OCI-LY7 (cell line): ENCODE results near the gene PRR23B. TPM values are rescaled to one million over a fixed set of nuclear protein-coding genes. Genes with fewer than 3 reads are reported as not detected.

Experiments used
- BruUV-seq: library from RNA; stranded (reverse); fragments of 400-500 nt; replicated peaks from 2 replicates; lab custom pipeline; 2021; lab: Mats Ljungman, UMichigan
- CTCF ChIA-PET: fragments of 300-600 bp; sonication (Branson Sonifier 250); formaldehyde crosslinking; loops from one replicate; lab custom pipeline; 2022; ENCODE audit warnings: antibody characterized with exemption; ENCODE audit not compliant: unreplicated experiment; lab: Charles Lee
- POLR2A ChIA-PET: fragments of 300-600 bp; sonication (Branson Sonifier 250); formaldehyde crosslinking; loops from one replicate; lab custom pipeline; 2022; ENCODE audit warnings: antibody characterized with exemption; lab: Charles Lee
- DNase-seq: peaks from one replicate; pipeline ENCODE4 v3.0.0-alpha.2; 2015; ENCODE audit warnings: low spot score
- H2AFZ ChIP-seq: fragments of 200-600 bp; sonication (generic), shearing (Covaris generic); 2 replicates; pipeline ENCODE4 v1.6.1; 2014; ENCODE audit warnings: mild to moderate bottlenecking, antibody characterized with exemption, low read length, moderate library complexity
- H3K27ac ChIP-seq: fragments of 200-600 bp; sonication (generic); 2 replicates; pipeline ENCODE4 v1.5.1; 2014; ENCODE audit warnings: mixed run types, low read depth, mild to moderate bottlenecking, moderate library complexity, low read length, inconsistent platforms; ENCODE audit not compliant: poor library complexity, severe bottlenecking
- H3K36me3 ChIP-seq: fragments of 200-600 bp; sonication (generic); 2 replicates; pipeline ENCODE4 v1.6.1; 2014; ENCODE audit warnings: mild to moderate bottlenecking, antibody characterized with exemption, low read length, moderate library complexity, mixed read lengths; ENCODE audit not compliant: insufficient read depth
- H3K4me1 ChIP-seq: fragments of 200-600 bp; sonication (generic); 2 replicates; pipeline ENCODE4 v1.5.1; 2014; ENCODE audit warnings: mild to moderate bottlenecking, low read length; ENCODE audit not compliant: insufficient read depth, poor library complexity, severe bottlenecking
- H3K4me2 ChIP-seq: fragments of 200-600 bp; sonication (generic); 2 replicates; pipeline ENCODE4 v1.6.1; 2014; ENCODE audit warnings: mild to moderate bottlenecking, low read length
- H3K4me3 ChIP-seq: fragments of 200-600 bp; sonication (generic); 2 replicates; pipeline ENCODE4 v1.5.1; 2014; ENCODE audit warnings: mild to moderate bottlenecking, low read depth, low read length; ENCODE audit not compliant: poor library complexity, severe bottlenecking
- H3K79me2 ChIP-seq: fragments of 200-600 bp; sonication (generic); 2 replicates; pipeline ENCODE4 v1.6.1; 2016; ENCODE audit warnings: low read depth, mild to moderate bottlenecking, low read length, moderate library complexity, mixed read lengths; ENCODE audit not compliant: insufficient read depth
- H3K9me2 ChIP-seq: fragments of 200-600 bp; sonication (generic); 2 replicates; pipeline ENCODE4 v1.6.1; 2016; ENCODE audit warnings: mild to moderate bottlenecking, low read length, mixed read lengths; ENCODE audit not compliant: insufficient read depth
- H3K9me3 ChIP-seq: fragments of 200-600 bp; sonication (generic); 2 replicates; pipeline ENCODE4 v1.6.1; 2014; ENCODE audit warnings: mild to moderate bottlenecking, mixed run types, low read length, mixed read lengths
- H4K20me1 ChIP-seq: fragments of 200-600 bp; sonication (generic); 2 replicates; pipeline ENCODE4 v1.6.1; 2014; ENCODE audit warnings: mild to moderate bottlenecking, antibody characterized with exemption, low read length, moderate library complexity, mixed read lengths; ENCODE audit not compliant: insufficient read depth
- CTCF ChIP-seq: fragments of 200-600 bp; sonication (generic); conservative IDR thresholded peaks from 2 replicates; pipeline ENCODE4 v1.5.1; 2014; ENCODE audit warnings: mild to moderate bottlenecking, antibody characterized with exemption, low read length, moderate library complexity, mixed read lengths
- EZH2phosphoT487 ChIP-seq: fragments of 200-600 bp; sonication (generic); IDR thresholded peaks from 2 replicates; pipeline ENCODE4 v1.6.1; 2018; ENCODE audit warnings: low read depth, borderline replicate concordance, mild to moderate bottlenecking, mixed run types, antibody characterized with exemption, low read length, moderate library complexity, mixed read lengths
- intact Hi-C: fragments of 100-400 bp; cut with micrococcal nuclease; formaldehyde crosslinking; loops from one replicate; pipeline ENCODE4 v1.10.0; 2022; ENCODE audit not compliant: unreplicated experiment
- total RNA-seq, 2 experiments: library from RNA; depleted of rRNA in 1 of 2; stranded (reverse); fragments of >200 nt in 1 of 2; shearing (Covaris generic) in 1 of 2; gene quantifications; 2 replicates each; pipeline ENCODE4 v1.2.3, GENCODE V29; 2014 to 2022

The PRR23B gene
- total RNA-seq, 2 experiments from 2014 or later: not detected

DNA sequence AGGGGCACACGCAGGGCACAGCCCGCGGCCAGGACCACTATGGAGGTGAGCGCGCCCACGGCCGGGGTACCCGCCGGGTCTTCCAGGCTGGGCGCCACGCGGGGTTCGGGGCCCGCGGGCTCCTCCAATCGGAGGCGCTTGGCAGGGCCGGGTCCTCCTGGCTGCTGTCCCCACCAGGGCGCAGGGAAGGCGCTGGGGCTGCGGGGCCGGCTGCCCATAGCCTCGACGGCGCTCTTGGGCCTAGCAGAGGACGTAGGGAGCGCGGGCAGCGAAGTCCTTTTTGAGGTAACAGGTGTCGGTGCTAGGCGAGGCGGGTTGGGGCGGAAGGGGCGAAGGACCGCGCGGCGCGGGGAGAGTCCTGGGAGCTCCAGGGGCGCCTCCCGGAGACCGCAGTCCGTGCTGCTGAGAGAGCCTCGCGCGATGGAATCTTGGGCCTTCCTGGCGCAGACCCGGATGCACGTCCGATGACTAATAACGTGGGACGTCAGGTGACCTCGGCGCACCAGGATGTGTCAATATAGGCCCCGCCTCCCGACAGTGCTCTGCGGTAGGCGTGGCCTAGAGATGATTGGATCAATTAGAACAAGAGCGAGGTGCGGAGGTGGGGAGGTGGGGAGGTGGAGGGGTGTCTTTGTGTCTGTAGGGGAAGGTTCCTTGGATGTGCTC lies 14.5 kb downstream of the PRR23B start, which contains the start of gene PRR23A:
TSS of gene PRR23A (minus strand) at position 218 of the 666 bp plus-strand sequence. CDS start at position 218, 0 bp downstream.
- intact Hi-C loops: no loop called here
- no peak for TF ChIP-seq EZH2phosphoT487
- TF ChIP-seq CTCF: no peak
- Histone ChIP-seq H3K9me3 (no peaks in the 10 kb centered on the region), H3K79me2 (no peaks in the 10 kb centered on the region), H3K4me2 (no peak within 1 kb of the TSS), H2AFZ (no peak within 1 kb of the TSS), H3K4me3 (no peak within 1 kb of the TSS), H3K27ac (no peak within 1 kb of the TSS), H3K36me3 (no peaks in the 10 kb centered on the region), H4K20me1 (no peaks in the 10 kb centered on the region), H3K4me1 (no peaks in the 10 kb centered on the region), H3K9me2 (no peaks in the 10 kb centered on the region)
- no peak for DNase-seq
- POLR2A ChIA-PET: no interaction called here
- CTCF ChIA-PET: no interaction called here
- no TSS peak for BruUV-seq

DNA sequence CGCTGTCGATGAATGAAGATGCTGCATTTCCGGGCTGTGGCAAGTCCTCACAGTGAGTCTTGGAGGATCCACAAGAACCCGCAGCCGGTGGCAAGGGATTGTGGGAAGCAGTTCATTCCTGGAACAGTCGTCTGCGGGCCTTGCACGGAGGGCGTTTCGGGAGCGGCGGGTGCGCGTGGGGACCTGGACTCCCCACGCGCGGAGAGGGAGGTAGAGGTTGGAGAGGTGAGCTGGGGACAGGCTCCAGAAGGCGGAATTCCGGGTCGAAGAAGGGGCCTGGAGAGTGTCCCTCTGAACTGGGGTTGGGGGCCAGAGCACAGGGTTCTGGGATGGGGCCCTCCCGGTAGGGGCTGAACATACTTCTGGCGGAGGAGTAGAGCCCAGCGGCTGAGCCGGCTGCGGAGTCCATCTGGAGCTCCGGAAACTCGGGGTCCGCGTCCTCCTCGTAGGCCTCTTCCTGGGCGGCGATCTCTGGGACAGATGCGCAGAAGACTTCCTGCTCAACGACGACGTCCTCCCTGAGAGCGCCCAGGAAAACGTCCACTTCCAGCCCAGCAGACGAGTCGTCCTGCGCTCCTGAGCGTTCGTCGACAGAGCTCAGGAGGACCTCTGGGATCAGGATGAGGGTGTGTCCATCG lies 15.3 kb downstream of the PRR23B start:
- Histone ChIP-seq H3K79me2 (no peaks in the 10 kb centered on the region), H2AFZ (no peak overlapping the region), H3K36me3 (no peaks in the 10 kb centered on the region), H3K4me3 (no peak overlapping the region), H3K27ac (no peak overlapping the region), H3K9me3 (no peaks in the 10 kb centered on the region), H3K4me1 (no peaks in the 10 kb centered on the region), H3K9me2 (no peaks in the 10 kb centered on the region), H3K4me2 (no peak overlapping the region), H4K20me1 (no peaks in the 10 kb centered on the region)
- ChIA-PET CTCF (no interaction called here), POLR2A (no interaction called here)
- DNase-seq: no peak
- no TSS peak for BruUV-seq
- TF ChIP-seq EZH2phosphoT487 (no peak), CTCF (no peak)
- intact Hi-C loops: no loop called here

- H3K36me3 ChIP-seq: no peaks in the 10 kb centered on the region
- no peak for DNase-seq
- no peaks in the 10 kb centered on the region for H4K20me1 ChIP-seq
- H3K4me3 ChIP-seq: no peak overlapping the region
- no peaks in the 10 kb centered on the region for H3K9me3 ChIP-seq
- intact Hi-C loops: no loop called here
- TF ChIP-seq CTCF (no peak), EZH2phosphoT487 (no peak)
- CTCF ChIA-PET: no interaction called here
- BruUV-seq: no TSS peak
- POLR2A ChIA-PET: no interaction called here
- H3K4me2 ChIP-seq: no peak overlapping the region
- no peak overlapping the region for H2AFZ ChIP-seq
- no peaks in the 10 kb centered on the region for H3K79me2 ChIP-seq
- H3K4me1 ChIP-seq: no peaks in the 10 kb centered on the region
- H3K9me2 ChIP-seq: no peaks in the 10 kb centered on the region
- no peak overlapping the region for H3K27ac ChIP-seq
These were observed 25.0 kb downstream of the PRR23B start for GRCh38 chr3:138995706-138996105.
